ENCODE results near the gene GOLGA3.

GRCh38 chr12:132787877-132788276 is 40.8 kb downstream of the GOLGA3 start:
- TF ChIP-seq, protein P1, sequence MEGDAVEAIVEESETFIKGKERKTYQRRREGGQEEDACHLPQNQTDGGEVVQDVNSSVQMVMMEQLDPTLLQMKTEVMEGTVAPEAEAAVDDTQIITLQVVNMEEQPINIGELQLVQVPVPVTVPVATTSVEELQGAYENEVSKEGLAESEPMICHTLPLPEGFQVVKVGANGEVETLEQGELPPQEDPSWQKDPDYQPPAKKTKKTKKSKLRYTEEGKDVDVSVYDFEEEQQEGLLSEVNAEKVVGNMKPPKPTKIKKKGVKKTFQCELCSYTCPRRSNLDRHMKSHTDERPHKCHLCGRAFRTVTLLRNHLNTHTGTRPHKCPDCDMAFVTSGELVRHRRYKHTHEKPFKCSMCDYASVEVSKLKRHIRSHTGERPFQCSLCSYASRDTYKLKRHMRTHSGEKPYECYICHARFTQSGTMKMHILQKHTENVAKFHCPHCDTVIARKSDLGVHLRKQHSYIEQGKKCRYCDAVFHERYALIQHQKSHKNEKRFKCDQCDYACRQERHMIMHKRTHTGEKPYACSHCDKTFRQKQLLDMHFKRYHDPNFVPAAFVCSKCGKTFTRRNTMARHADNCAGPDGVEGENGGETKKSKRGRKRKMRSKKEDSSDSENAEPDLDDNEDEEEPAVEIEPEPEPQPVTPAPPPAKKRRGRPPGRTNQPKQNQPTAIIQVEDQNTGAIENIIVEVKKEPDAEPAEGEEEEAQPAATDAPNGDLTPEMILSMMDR (IDR thresholded peaks at IDR 0.05 in 2 of 3, conservative IDR thresholded peaks at IDR 0.05 in 1 of 3; ENCODE audit: insufficient read depth in 2 of 3, low read depth in 1 of 3, low read length in 3 of 3) = no peak
- TF ChIP-seq XRCC4 (IDR thresholded peaks at IDR 0.05; ENCODE audit: extremely low read depth, insufficient read depth, insufficient read length) = no peak
- no peak for TF ChIP-seq PCBP2 (IDR thresholded peaks at IDR 0.05; ENCODE audit: low read depth, low read length, poor library complexity, severe bottlenecking)
- TF ChIP-seq SIN3A (IDR thresholded peaks at IDR 0.05; ENCODE audit: borderline replicate concordance in 2 of 2, control insufficient read depth in 1 of 2, low read depth in 2 of 2, low read length in 2 of 2) = no peak
- TF ChIP-seq, protein P2, sequence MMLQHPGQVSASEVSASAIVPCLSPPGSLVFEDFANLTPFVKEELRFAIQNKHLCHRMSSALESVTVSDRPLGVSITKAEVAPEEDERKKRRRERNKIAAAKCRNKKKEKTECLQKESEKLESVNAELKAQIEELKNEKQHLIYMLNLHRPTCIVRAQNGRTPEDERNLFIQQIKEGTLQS (IDR thresholded peaks at IDR 0.05) = no peak
- TF ChIP-seq, protein P2 (CRISPR knock-in tag; conservative IDR thresholded peaks at IDR 0.05) = no peak
